H1 (cell line): ENCODE data around the gene WASF3. TPM values are rescaled to one million over a fixed set of nuclear protein-coding genes. Genes with fewer than 3 reads are reported as not detected.

Experiments used
- CTCF ChIA-PET: fragments of 300-600 bp; sonication (Branson Sonifier 250); formaldehyde crosslinking; loops from one replicate; lab custom pipeline; 2021; ENCODE audit not compliant: partially characterized antibody; lab: Charles Lee
- POLR2A ChIA-PET: fragments of 300-600 bp; sonication (Branson Sonifier 250); formaldehyde crosslinking; loops from one replicate; lab custom pipeline; 2021; ENCODE audit warnings: inconsistent platforms; ENCODE audit not compliant: partially characterized antibody; lab: Charles Lee
- DNase-seq, 2 experiments: peaks; one replicate each; pipeline versions ENCODE4 v3.0.0 to v3.0.0-alpha.2; 2010 to 2022; ENCODE audit warnings: low spot score in 2 of 2, low read depth in 1 of 2, mixed read lengths in 1 of 2
- FAIRE-seq: peaks from 2 replicates; lab custom pipeline; 2011; peaks lifted over from hg19 to GRCh38; lab: Jason Lieb, UNC
- H2AFZ ChIP-seq: 2 replicates; pipeline ENCODE4 v1.8.1; 2012; ENCODE audit warnings: low read length, inconsistent platforms
- H2AK5ac ChIP-seq: 2 replicates; pipeline ENCODE4 v1.6.1; 2013; ENCODE audit warnings: low read depth, low read length
- H2BK120ac ChIP-seq: replicated peaks from 2 replicates; pipeline ENCODE3; 2013; ENCODE audit warnings: low read depth, low read length, inconsistent platforms
- H2BK12ac ChIP-seq: 2 replicates; pipeline ENCODE4 v1.6.1; 2013; ENCODE audit warnings: low read depth, low read length
- H2BK15ac ChIP-seq: 2 replicates; pipeline ENCODE4 v1.6.1; 2013; ENCODE audit warnings: low read length
- H2BK20ac ChIP-seq: 2 replicates; pipeline ENCODE4 v1.6.1; 2013; ENCODE audit warnings: low read length
- H2BK5ac ChIP-seq: 2 replicates; pipeline ENCODE4 v1.6.1; 2013; ENCODE audit warnings: low read depth, low read length
- H3K14ac ChIP-seq: 2 replicates; pipeline ENCODE4 v1.6.1; 2013; ENCODE audit warnings: inconsistent platforms; ENCODE audit not compliant: insufficient read length
- H3K18ac ChIP-seq: 2 replicates; pipeline ENCODE4 v1.6.1; 2013; ENCODE audit warnings: low read length; ENCODE audit errors: extremely low read depth
- H3K23ac ChIP-seq: 2 replicates; pipeline ENCODE4 v1.6.1; 2013; ENCODE audit warnings: inconsistent platforms; ENCODE audit not compliant: insufficient read length
- H3K23me2 ChIP-seq: 2 replicates; pipeline ENCODE4 v1.6.1; 2013; ENCODE audit warnings: low read depth, low read length
- H3K27ac ChIP-seq: 2 replicates; pipeline ENCODE4 v1.6.1; 2011; ENCODE audit warnings: low read depth, low read length, inconsistent platforms
- H3K27me3 ChIP-seq, 4 experiments: replicated peaks in 1 of 4; 1 replicate in 1 of 4; 2 replicates in 3 of 4; pipeline versions ENCODE4 v1.6.1 to v1.8.1; 2011 to 2013; ENCODE audit warnings: low read length in 3 of 4, mild to moderate bottlenecking in 3 of 4, inconsistent platforms in 2 of 4, mixed read lengths in 2 of 4, moderate library complexity in 1 of 4; ENCODE audit not compliant: control insufficient read depth in 3 of 4, insufficient read depth in 3 of 4; ENCODE audit errors: extremely low read depth in 1 of 4
- H3K36me3 ChIP-seq, 4 experiments: 2 replicates each; pipeline versions ENCODE4 v1.6.1 to v1.8.1; 2011 to 2013; ENCODE audit warnings: mild to moderate bottlenecking in 4 of 4, low read length in 3 of 4, moderate library complexity in 2 of 4, control low read depth in 1 of 4, inconsistent platforms in 1 of 4; ENCODE audit not compliant: insufficient read depth in 4 of 4, control insufficient read depth in 2 of 4
- H3K4ac ChIP-seq: replicated peaks from 2 replicates; pipeline ENCODE3; 2013; ENCODE audit warnings: low read length, low read depth, mixed read lengths, inconsistent platforms; ENCODE audit not compliant: insufficient read length
- H3K4me1 ChIP-seq, 4 experiments: replicated peaks in 1 of 4; 1 replicate in 1 of 4; 2 replicates in 3 of 4; pipeline versions ENCODE4 v1.6.1 to v1.8.1; 2011 to 2013; ENCODE audit warnings: low read length in 3 of 4, inconsistent platforms in 2 of 4, mixed read lengths in 1 of 4; ENCODE audit not compliant: insufficient read depth in 4 of 4, control insufficient read depth in 3 of 4
- H3K4me2 ChIP-seq, 2 experiments: 2 replicates each; pipeline versions ENCODE4 v1.6.1 to v1.8.1; 2011 to 2013; ENCODE audit warnings: low read depth in 2 of 2, low read length in 2 of 2, control low read depth in 1 of 2, inconsistent platforms in 1 of 2, mild to moderate bottlenecking in 1 of 2; ENCODE audit not compliant: insufficient read depth in 1 of 2
- H3K4me3 ChIP-seq, 4 experiments: fragments of 200-600, 300-600 bp in 1 of 4; sonication (generic), shearing (Covaris generic), sonication (Bioruptor Twin) in 1 of 4; 2 replicates each; pipeline versions ENCODE4 v1.5.1 to v1.8.1; 2011 to 2016; ENCODE audit warnings: low read length in 4 of 4, low read depth in 3 of 4, control low read depth in 2 of 4, inconsistent platforms in 2 of 4, mild to moderate bottlenecking in 2 of 4, mixed read lengths in 1 of 4, moderate library complexity in 1 of 4; ENCODE audit not compliant: insufficient read depth in 2 of 4; ENCODE audit errors: extremely low read depth in 1 of 4
- H3K56ac ChIP-seq: replicated peaks from 2 replicates; pipeline ENCODE3; 2013; ENCODE audit warnings: low read depth, mild to moderate bottlenecking, mixed read lengths, low read length, inconsistent platforms; ENCODE audit not compliant: insufficient read length
- H3K79me1 ChIP-seq: 2 replicates; pipeline ENCODE4 v1.6.1; 2013; ENCODE audit warnings: low read depth, low read length, control low read depth
- H3K79me2 ChIP-seq, 2 experiments: 2 replicates each; pipeline versions ENCODE4 v1.6.1 to v1.8.1; 2012 to 2013; ENCODE audit warnings: low read length in 2 of 2, mild to moderate bottlenecking in 2 of 2, inconsistent platforms in 1 of 2; ENCODE audit not compliant: insufficient read depth in 2 of 2, control insufficient read depth in 1 of 2
- H3K9ac ChIP-seq, 4 experiments: replicated peaks in 1 of 4; 1 replicate in 1 of 4; 2 replicates in 3 of 4; pipeline versions ENCODE4 v1.6.1 to v1.8.1; 2011 to 2013; ENCODE audit warnings: low read depth in 3 of 4, low read length in 3 of 4, control low read depth in 2 of 4, mild to moderate bottlenecking in 2 of 4, moderate library complexity in 2 of 4, inconsistent platforms in 1 of 4; ENCODE audit errors: extremely low read depth in 1 of 4
- H3K9me3 ChIP-seq, 2 experiments: 2 replicates each; pipeline versions ENCODE4 v1.6.1 to v1.8.1; 2012 to 2013; ENCODE audit warnings: mild to moderate bottlenecking in 2 of 2, moderate library complexity in 2 of 2, control low read depth in 1 of 2, inconsistent platforms in 1 of 2, low read depth in 1 of 2, low read length in 1 of 2, mixed read lengths in 1 of 2; ENCODE audit not compliant: insufficient read depth in 2 of 2
- H4K20me1 ChIP-seq, 2 experiments: replicated peaks in 1 of 2; 2 replicates each; pipeline versions ENCODE3 to v1.8.1; 2011 to 2013; ENCODE audit warnings: inconsistent platforms in 2 of 2, low read length in 2 of 2, mild to moderate bottlenecking in 1 of 2; ENCODE audit not compliant: insufficient read depth in 2 of 2, control insufficient read depth in 1 of 2
- H4K5ac ChIP-seq: 2 replicates; pipeline ENCODE4 v1.6.1; 2013; ENCODE audit warnings: low read length, low read depth, mixed read lengths, inconsistent platforms; ENCODE audit not compliant: insufficient read length
- H4K8ac ChIP-seq: 2 replicates; pipeline ENCODE4 v1.8.0; 2013; ENCODE audit warnings: mild to moderate bottlenecking, moderate library complexity, low read length, inconsistent platforms; ENCODE audit not compliant: insufficient read depth; ENCODE audit errors: extremely low read depth
- H4K91ac ChIP-seq: replicated peaks from 2 replicates; pipeline ENCODE3; 2013; ENCODE audit warnings: low read length, mixed read lengths, inconsistent platforms; ENCODE audit not compliant: insufficient read length
- CBX5 ChIP-seq: fragments of 300-800, 300-1000 bp; sonication (generic); IDR thresholded peaks from 2 replicates; pipeline ENCODE4 v1.7.1; 2016; ENCODE audit warnings: antibody characterized with exemption, low read length, low read depth
- CTBP2 ChIP-seq: IDR thresholded peaks from 2 replicates; pipeline ENCODE4 v1.7.0; 2011; ENCODE audit warnings: borderline replicate concordance, mild to moderate bottlenecking, moderate library complexity, mixed read lengths, low read length; ENCODE audit not compliant: insufficient read depth, insufficient read length
- PHF8 ChIP-seq: fragments of 200-600 bp; sonication (generic); conservative IDR thresholded peaks from 2 replicates; pipeline ENCODE4 v1.7.1; 2012; ENCODE audit warnings: low read depth, mild to moderate bottlenecking, inconsistent platforms, low read length, moderate library complexity
- POLR2AphosphoS5 ChIP-seq: IDR thresholded peaks from 2 replicates; pipeline ENCODE4 v1.6.1; 2011; ENCODE audit warnings: low read depth, low read length
- RAD21 ChIP-seq, 2 experiments: IDR thresholded peaks in 1 of 2; conservative IDR thresholded peaks in 1 of 2; 2 replicates each; pipeline ENCODE4 v1.6.1; 2011; ENCODE audit warnings: low read depth in 2 of 2, low read length in 2 of 2, improper control_type of control experiment in 1 of 2, inconsistent platforms in 1 of 2, mild to moderate bottlenecking in 1 of 2, moderate library complexity in 1 of 2
- ZNF274 ChIP-seq: IDR thresholded peaks from 2 replicates; pipeline ENCODE4 v1.7.0; 2012; ENCODE audit warnings: low read length, borderline replicate concordance; ENCODE audit errors: extremely low read depth
- WGBS, 2 experiments: shearing (Covaris generic) in 1 of 2; methylation state at CpG; one replicate each; pipeline versions ENCODE4 v1.1.6 to v1.1.7; 2013 to 2015; ENCODE audit warnings: low lambda C conversion rate in 2 of 2, mixed read lengths in 2 of 2, inconsistent platforms in 1 of 2, low coverage in 1 of 2, missing lambda C conversion rate in 1 of 2; ENCODE audit not compliant: insufficient replicate concordance in 2 of 2, insufficient coverage in 1 of 2, insufficient read length in 1 of 2; ENCODE audit errors: extremely low coverage in 1 of 2, missing lambda C conversion rate in 1 of 2; 5-methylcytosine and 5-hydroxymethylcytosine counted together
- polyA plus RNA-seq, 7 experiments: library from polyadenylated mRNA; depleted of rRNA in 3 of 7; stranded (reverse) in 5 of 7; unstranded in 2 of 7; fragments of >200 nt in 5 of 7; fragments of 200-250 nt in 2 of 7; gene quantifications; 1 replicate in 5 of 7; 2 replicates in 1 of 7; 4 replicates in 1 of 7; pipeline versions ENCODE4 v1.2.1 to v1.2.3, GENCODE V29; 2011 to 2013; ENCODE audit warnings: missing spikeins in 2 of 7, mixed read lengths in 2 of 7
- total RNA-seq: library from RNA; stranded (reverse); fragmentation: NEBNext Ultra II Directional; extraction: Animal tissue kit (Norgen Biotek cat#: 25700); gene quantifications from 2 replicates; pipeline ENCODE4 v1.2.1, GENCODE V29; 2021
- TF ChIP-seq, protein P1 (sequence below): IDR thresholded peaks from 2 replicates; pipeline ENCODE4 v1.6.1; 2012; ENCODE audit warnings: low read length, inconsistent platforms

Gene WASF3
- total and polyA plus RNA-seq, 2 of the 8 experiments (the other 6 are each of a cell fraction or from before 2014, with no cell fraction given) = 18.7 to 39.8 TPM

DNA sequence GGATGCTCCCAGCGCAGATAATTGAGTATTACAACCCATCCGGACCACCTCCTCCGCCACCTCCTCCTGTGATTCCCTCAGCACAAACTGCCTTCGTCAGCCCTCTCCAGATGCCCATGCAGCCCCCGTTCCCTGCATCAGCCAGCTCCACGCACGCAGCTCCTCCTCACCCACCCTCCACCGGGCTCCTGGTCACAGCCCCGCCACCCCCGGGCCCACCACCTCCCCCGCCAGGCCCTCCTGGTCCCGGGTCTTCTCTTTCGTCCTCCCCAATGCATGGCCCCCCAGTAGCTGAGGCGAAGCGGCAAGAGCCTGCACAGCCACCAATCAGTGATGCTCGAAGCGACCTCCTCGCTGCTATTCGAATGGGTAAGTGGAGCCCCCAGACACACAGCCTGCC lies 125.1 kb downstream of the WASF3 start:
- no peak overlapping the region for H2BK120ac ChIP-seq
- no peaks in the 10 kb centered on the region for H4K20me1 ChIP-seq
- ChIA-PET CTCF (interaction anchor here (1.6 to 1.8 kb wide), 2 partner anchors 16 to 178 kb away, joined by 4 to 7 read pairs; no protein-coding TSS in a partner anchor), POLR2A (no interaction called here)
- H3K4me1 ChIP-seq = peaks cover 0 to 5% (median 2%) of the 10 kb centered on the region in 4 experiments; a peak in 3 of 7 replicates
- no peak overlapping the region for H2BK20ac ChIP-seq
- H3K9me3 ChIP-seq = no peaks in the 10 kb centered on the region
- H3K4ac ChIP-seq = no peak overlapping the region
- no peaks in the 10 kb centered on the region for H3K79me2 ChIP-seq
- no peak for TF ChIP-seq CBX5
- no peak for TF ChIP-seq ZNF274
- no peak for TF ChIP-seq PHF8
- TF ChIP-seq POLR2AphosphoS5 = no peak
- TF ChIP-seq, protein P1, sequence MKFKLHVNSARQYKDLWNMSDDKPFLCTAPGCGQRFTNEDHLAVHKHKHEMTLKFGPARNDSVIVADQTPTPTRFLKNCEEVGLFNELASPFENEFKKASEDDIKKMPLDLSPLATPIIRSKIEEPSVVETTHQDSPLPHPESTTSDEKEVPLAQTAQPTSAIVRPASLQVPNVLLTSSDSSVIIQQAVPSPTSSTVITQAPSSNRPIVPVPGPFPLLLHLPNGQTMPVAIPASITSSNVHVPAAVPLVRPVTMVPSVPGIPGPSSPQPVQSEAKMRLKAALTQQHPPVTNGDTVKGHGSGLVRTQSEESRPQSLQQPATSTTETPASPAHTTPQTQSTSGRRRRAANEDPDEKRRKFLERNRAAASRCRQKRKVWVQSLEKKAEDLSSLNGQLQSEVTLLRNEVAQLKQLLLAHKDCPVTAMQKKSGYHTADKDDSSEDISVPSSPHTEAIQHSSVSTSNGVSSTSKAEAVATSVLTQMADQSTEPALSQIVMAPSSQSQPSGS = no peak
- TF ChIP-seq RAD21 (IDR thresholded peaks at IDR 0.05 in 1 of 2, conservative IDR thresholded peaks at IDR 0.05 in 1 of 2; ENCODE audit: low read depth in 2 of 2, low read length in 2 of 2) = no peak
- no peak for TF ChIP-seq CTBP2
- no peak overlapping the region for H4K5ac ChIP-seq
- peaks cover 9 to 28% (median 13%) of the 10 kb centered on the region in 4 experiments; a peak in 7 of 8 replicates for H3K36me3 ChIP-seq
- no peak overlapping the region for H3K4me2 ChIP-seq
- H3K79me1 ChIP-seq = no peaks in the 10 kb centered on the region
- H2BK12ac ChIP-seq = no peak overlapping the region
- 93% methylated on average over 11 of the region's 19 CpGs; no CpG with 5 or more reads in 1 of the 2 experiments for WGBS, 2 experiments
- H2AFZ ChIP-seq = no peak overlapping the region
- FAIRE-seq (no peak), DNase-seq (no peak)
- no peak overlapping the region for H4K91ac ChIP-seq
- H2BK15ac ChIP-seq = no peak overlapping the region
- H3K18ac ChIP-seq = no peak overlapping the region
- no peak overlapping the region for H3K27ac ChIP-seq
- no peak overlapping the region for H4K8ac ChIP-seq
- H2AK5ac ChIP-seq = no peak overlapping the region
- no peaks in the 10 kb centered on the region for H3K23me2 ChIP-seq
- H3K9ac ChIP-seq = no peak overlapping the region
- no peak overlapping the region for H3K56ac ChIP-seq
- H3K14ac ChIP-seq = no peak overlapping the region
- no peak overlapping the region for H3K4me3 ChIP-seq
- no peak overlapping the region for H3K23ac ChIP-seq
- no peak overlapping the region for H2BK5ac ChIP-seq
- H3K27me3 ChIP-seq = no peaks in the 10 kb centered on the region
